GM12873 (cell line): ENCODE results near the gene ZEB1.

Experiments
- TF ChIP-seq, protein P1 (sequence below): IDR thresholded peaks from 2 replicates; pipeline ENCODE4 v1.5.1; 2012; ENCODE audit warnings: low read depth, mild to moderate bottlenecking, moderate library complexity, low read length, control low read depth; ENCODE audit not compliant: insufficient read depth; ENCODE audit errors: missing control alignments

Gene ZEB1

DNA sequence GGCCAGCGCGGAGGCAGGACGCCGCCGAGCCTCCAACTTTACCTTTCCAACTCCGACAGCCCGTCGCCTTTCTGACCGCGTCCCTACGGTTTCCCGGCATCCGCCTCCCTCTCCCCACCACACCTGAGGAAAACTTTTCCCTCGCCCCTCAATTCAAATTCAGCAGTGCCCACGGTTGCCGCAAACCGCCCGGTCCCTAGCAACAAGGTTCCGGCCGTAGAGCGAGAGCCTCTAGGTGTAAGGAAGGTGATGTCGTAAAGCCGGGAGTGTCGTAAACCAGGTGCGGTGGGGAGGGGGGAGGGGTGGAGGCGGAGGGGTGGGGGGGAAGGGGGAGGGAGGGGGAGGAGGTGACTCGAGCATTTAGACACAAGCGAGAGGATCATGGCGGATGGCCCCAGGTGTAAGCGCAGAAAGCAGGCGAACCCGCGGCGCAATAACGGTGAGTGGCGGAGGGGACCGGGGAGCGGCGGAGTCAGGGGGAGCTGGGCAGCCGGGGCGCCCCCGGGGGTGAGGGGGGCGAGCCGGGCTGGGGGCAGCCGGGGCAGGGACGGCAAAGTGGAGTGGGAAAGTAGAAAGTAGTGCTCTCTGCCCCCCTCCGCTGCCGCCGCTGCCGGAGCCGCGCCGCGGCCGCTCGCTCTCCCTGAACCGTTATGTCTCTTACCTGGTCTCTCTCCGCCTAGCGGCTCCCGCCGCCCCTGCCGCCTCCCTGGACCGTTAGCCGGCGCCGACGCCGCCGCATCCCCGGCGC lies at the start of gene ZEB1:
ZEB1 (plus strand) TSS at position 363 of the 748 bp plus-strand sequence; CDS start at position 382, 19 bp downstream.
- TF ChIP-seq, protein P1, sequence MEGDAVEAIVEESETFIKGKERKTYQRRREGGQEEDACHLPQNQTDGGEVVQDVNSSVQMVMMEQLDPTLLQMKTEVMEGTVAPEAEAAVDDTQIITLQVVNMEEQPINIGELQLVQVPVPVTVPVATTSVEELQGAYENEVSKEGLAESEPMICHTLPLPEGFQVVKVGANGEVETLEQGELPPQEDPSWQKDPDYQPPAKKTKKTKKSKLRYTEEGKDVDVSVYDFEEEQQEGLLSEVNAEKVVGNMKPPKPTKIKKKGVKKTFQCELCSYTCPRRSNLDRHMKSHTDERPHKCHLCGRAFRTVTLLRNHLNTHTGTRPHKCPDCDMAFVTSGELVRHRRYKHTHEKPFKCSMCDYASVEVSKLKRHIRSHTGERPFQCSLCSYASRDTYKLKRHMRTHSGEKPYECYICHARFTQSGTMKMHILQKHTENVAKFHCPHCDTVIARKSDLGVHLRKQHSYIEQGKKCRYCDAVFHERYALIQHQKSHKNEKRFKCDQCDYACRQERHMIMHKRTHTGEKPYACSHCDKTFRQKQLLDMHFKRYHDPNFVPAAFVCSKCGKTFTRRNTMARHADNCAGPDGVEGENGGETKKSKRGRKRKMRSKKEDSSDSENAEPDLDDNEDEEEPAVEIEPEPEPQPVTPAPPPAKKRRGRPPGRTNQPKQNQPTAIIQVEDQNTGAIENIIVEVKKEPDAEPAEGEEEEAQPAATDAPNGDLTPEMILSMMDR, result peak; percentile 46

DNA sequence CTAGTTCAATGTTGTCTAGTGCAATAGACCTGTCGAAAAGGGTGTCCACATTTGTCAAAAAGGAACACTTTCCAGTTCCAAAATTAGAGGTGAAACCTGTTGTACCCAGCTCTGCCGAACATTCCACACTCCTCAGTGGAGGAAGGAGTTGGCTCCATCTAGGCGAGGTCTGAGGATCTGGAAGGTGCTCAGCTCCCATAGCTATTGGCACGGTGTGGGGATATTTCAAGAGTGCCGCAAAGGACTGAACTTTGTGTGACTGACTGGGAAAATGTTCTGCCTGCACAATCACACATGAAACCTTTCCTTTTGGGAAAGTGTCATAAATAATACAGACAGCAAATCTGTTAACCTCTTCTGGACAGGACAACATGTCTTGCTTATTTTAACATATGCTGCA lies 48.1 kb upstream of the ZEB1 start:
- TF ChIP-seq, protein P1, result no peak

DNA sequence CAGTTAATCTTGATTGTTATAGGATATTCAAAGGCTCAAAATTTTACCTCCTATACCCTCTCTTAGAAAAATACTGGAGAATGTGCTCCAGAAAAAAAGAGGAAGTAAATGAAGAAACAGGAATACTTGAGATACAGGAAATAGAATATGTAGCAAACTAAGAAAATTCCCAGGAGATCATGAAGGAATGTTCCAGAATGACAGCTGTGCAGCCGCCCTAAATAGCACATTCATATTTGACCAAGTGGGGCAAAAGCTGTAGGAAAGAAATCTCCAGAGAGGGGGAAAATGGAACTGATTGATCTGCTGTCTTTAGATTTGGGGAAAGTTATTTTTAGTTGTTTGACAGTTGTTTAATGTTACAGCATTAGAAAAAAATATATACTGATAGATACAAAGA lies 46.2 kb upstream of the ZEB1 start:
- TF ChIP-seq, protein P1, result no peak

DNA sequence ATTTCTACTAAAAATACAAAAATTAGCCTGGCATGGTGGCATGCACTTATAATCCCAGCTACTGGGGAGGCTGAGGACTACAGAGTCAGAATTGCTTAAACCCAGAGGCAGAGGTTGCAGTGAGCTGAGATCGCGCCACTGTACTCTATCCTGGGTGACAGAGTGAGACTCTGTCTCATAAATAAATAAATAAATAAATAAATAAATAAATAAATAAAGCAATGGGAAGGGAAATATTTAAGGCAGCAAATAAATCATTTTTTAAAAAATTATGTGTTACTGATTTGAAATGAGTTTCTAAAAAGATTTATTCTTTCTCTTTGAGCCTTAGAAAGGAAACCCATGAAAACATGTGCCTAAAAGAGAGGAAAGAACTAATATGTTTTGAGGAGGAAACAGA lies 45.2 kb upstream of the ZEB1 start:
- TF ChIP-seq, protein P1, result no peak

DNA sequence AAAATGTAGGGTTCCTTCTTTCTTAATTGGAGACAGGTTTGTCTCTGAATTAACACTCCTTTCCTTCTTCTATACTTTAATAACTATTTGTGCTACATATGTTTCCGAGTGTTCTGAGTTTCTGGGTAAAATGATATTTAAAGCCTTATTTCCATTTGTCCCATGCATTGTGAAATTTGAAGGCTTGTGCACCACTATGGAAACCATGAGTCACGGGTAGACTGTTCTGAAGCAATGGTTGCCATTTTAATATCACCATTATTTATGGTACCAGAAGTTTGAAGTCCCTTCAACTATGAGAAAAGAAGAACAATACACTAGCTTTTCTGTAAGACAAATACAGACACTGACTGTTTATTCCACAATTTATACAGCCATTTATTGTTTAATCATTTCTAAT lies 44.7 kb upstream of the ZEB1 start:
- TF ChIP-seq, protein P1, result no peak

DNA sequence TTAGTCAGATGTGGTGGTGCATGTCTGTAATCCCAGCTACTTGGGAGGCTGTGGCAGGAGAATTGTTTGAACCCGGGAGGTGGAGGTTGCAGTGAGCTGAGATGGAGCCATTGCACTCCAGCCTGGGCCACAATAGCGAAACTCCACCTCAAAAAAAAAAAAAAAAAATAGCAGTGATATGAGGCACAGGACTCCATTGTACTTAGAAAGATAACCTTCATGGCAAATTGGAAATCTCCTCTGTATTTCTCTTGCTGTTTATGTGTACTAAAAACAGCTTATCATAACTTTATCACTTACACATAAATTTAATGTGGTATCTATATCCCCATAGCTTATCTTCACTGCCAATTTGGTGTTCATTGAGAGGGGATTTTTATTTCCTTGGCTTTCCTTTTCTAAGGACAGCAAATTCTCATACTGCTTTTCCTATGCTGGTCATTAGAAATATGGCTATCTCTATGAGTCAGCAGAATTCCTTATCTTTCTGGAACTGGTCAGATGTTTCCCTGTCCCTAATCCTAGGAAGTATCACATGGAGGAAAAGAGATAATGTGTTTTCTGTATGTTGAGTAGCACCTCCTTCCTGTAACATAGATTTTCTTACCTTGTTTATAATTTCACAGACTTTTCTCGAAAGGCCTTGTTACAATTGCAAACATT lies 40.6 kb upstream of the ZEB1 start:
- TF ChIP-seq, protein P1, result no peak

DNA sequence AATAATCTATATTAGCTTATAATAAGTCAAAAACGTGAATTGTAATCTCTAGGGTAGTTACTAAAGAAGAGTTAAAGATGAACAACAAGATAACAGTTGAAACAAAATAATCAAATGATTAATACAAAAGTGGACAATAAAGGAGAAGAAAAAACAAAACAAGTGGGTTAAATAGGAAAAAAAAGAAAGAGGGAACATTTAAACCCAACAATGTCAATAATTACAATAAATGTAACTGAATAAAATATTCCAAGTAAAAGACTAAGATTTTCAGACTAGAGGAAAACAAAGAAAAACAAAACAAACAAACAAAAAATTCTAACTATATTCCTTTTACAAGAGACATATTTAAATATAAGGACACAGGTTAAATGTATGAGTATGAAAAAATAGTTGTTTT lies 38.0 kb upstream of the ZEB1 start:
- TF ChIP-seq, protein P1, result no peak
